HEK293 (cell line): Measurements from ENCODE around the gene UBE4B.

ENCODE experiments used
- CTCF ChIA-PET: fragments of 350-600 bp; formaldehyde crosslinking; extraction: SDS; loops from one replicate; lab custom pipeline; 2021; ENCODE audit warnings: antibody characterized with exemption; lab: Yijun Ruan, JAX
- POLR2A ChIA-PET: fragments of 300-600 bp; formaldehyde crosslinking; extraction: SDS; loops from one replicate; lab custom pipeline; 2020; ENCODE audit warnings: antibody characterized with exemption, inconsistent platforms; lab: Yijun Ruan, JAX
- H3K27ac ChIP-seq: fragments of 200-500 bp; sonication (Bioruptor generic); 2 replicates; pipeline ENCODE4 v1.5.1; 2014; ENCODE audit warnings: low read depth, low read length, control low read depth, inconsistent platforms; ENCODE audit errors: extremely low read depth
- H3K36me3 ChIP-seq, 2 experiments: fragments of 200-500 bp in 1 of 2; sonication (Bioruptor generic) in 1 of 2; 1 replicate in 1 of 2; 2 replicates in 1 of 2; pipeline ENCODE4 v1.5.1; 2014 to 2017; ENCODE audit warnings: inconsistent platforms in 2 of 2, low read length in 2 of 2; ENCODE audit not compliant: control insufficient read depth in 2 of 2, insufficient read depth in 1 of 2
- H3K4me1 ChIP-seq: fragments of 200-500 bp; sonication (Bioruptor generic); 2 replicates; pipeline ENCODE4 v1.5.1; 2014; ENCODE audit warnings: mild to moderate bottlenecking, low read length, inconsistent platforms; ENCODE audit not compliant: control insufficient read depth, insufficient read depth
- H3K4me3 ChIP-seq: 2 replicates; pipeline ENCODE4 v1.5.1; 2011; ENCODE audit warnings: low read depth, mild to moderate bottlenecking, control low read depth, low read length, moderate library complexity
- H3K9me3 ChIP-seq: fragments of 200-500 bp; sonication (Bioruptor generic); 2 replicates; pipeline ENCODE4 v1.5.1; 2014; ENCODE audit warnings: low read depth, low read length, inconsistent platforms; ENCODE audit not compliant: control insufficient read depth, insufficient read depth
- GLI4 ChIP-seq: fragments of 450-650 bp; formaldehyde crosslinking; IDR thresholded peaks from 2 replicates; pipeline ENCODE4 v1.5.1; 2016; ENCODE audit warnings: missing biosample characterization, missing genetic modification characterization
- HIC1 ChIP-seq: fragments of 450-650 bp; formaldehyde crosslinking; IDR thresholded peaks from 2 replicates; pipeline ENCODE4 v1.5.1; 2016; ENCODE audit warnings: missing biosample characterization, missing genetic modification characterization
- MZF1 ChIP-seq: fragments of 450-650 bp; formaldehyde crosslinking; IDR thresholded peaks from 2 replicates; pipeline ENCODE4 v1.5.1; 2017; ENCODE audit warnings: missing biosample characterization, missing genetic modification characterization, borderline replicate concordance
- OVOL3 ChIP-seq: fragments of 450-650 bp; formaldehyde crosslinking; IDR thresholded peaks from 2 replicates; pipeline ENCODE4 v1.5.1; 2016; ENCODE audit warnings: missing biosample characterization, missing genetic modification characterization
- ZBTB11 ChIP-seq: fragments of 450-650 bp; formaldehyde crosslinking; conservative IDR thresholded peaks from 2 replicates; pipeline ENCODE4 v1.5.1; 2016; ENCODE audit warnings: low read depth, missing biosample characterization, missing genetic modification characterization
- ZBTB20 ChIP-seq: fragments of 450-650 bp; formaldehyde crosslinking; IDR thresholded peaks from 2 replicates; pipeline ENCODE4 v1.5.1; 2016; ENCODE audit warnings: missing biosample characterization, missing genetic modification characterization
- ZBTB44 ChIP-seq: fragments of 450-650 bp; IDR thresholded peaks from 2 replicates; pipeline ENCODE4 v1.5.1; 2018; ENCODE audit warnings: missing biosample characterization, mild to moderate bottlenecking, missing genetic modification characterization
- ZNF112 ChIP-seq: fragments of 450-650 bp; formaldehyde crosslinking; IDR thresholded peaks from 2 replicates; pipeline ENCODE4 v1.5.0; 2017; ENCODE audit warnings: missing biosample characterization, missing genetic modification characterization
- ZNF16 ChIP-seq: fragments of 450-650 bp; formaldehyde crosslinking; IDR thresholded peaks from 2 replicates; pipeline ENCODE4 v1.5.1; 2016; ENCODE audit warnings: low read depth, missing biosample characterization, missing genetic modification characterization
- ZNF214 ChIP-seq: fragments of 450-650 bp; formaldehyde crosslinking; IDR thresholded peaks from 2 replicates; pipeline ENCODE4 v1.5.1; 2017; ENCODE audit warnings: missing biosample characterization, mild to moderate bottlenecking, missing genetic modification characterization, borderline replicate concordance
- ZNF324 ChIP-seq: fragments of 450-650 bp; formaldehyde crosslinking; IDR thresholded peaks from 2 replicates; pipeline ENCODE4 v1.5.1; 2016; ENCODE audit warnings: missing biosample characterization, missing genetic modification characterization
- ZNF350 ChIP-seq: fragments of 450-650 bp; formaldehyde crosslinking; IDR thresholded peaks from 2 replicates; pipeline ENCODE4 v1.5.0; 2017; ENCODE audit warnings: missing biosample characterization, mild to moderate bottlenecking, missing genetic modification characterization
- ZNF404 ChIP-seq: fragments of 450-650 bp; formaldehyde crosslinking; IDR thresholded peaks from 2 replicates; pipeline ENCODE4 v1.5.1; 2017; ENCODE audit warnings: missing biosample characterization, missing genetic modification characterization
- ZNF518A ChIP-seq: fragments of 450-650 bp; formaldehyde crosslinking; conservative IDR thresholded peaks from 2 replicates; pipeline ENCODE4 v1.5.1; 2016; ENCODE audit warnings: low read depth, missing biosample characterization, missing genetic modification characterization
- ZNF692 ChIP-seq: fragments of 450-650 bp; formaldehyde crosslinking; IDR thresholded peaks from 2 replicates; pipeline ENCODE4 v1.5.1; 2016; ENCODE audit warnings: missing biosample characterization, missing genetic modification characterization
- ZNF768 ChIP-seq: fragments of 450-650 bp; formaldehyde crosslinking; IDR thresholded peaks from 2 replicates; pipeline ENCODE4 v1.5.1; 2018; ENCODE audit warnings: missing biosample characterization, mild to moderate bottlenecking, missing genetic modification characterization
- ZNF791 ChIP-seq: fragments of 450-650 bp; formaldehyde crosslinking; IDR thresholded peaks from 2 replicates; pipeline ENCODE4 v1.5.1; 2016; ENCODE audit warnings: missing biosample characterization, missing genetic modification characterization
- ZNF792 ChIP-seq: fragments of 450-650 bp; formaldehyde crosslinking; IDR thresholded peaks from 2 replicates; pipeline ENCODE4 v1.5.1; 2016; ENCODE audit warnings: missing biosample characterization, missing genetic modification characterization
- ZXDB ChIP-seq: fragments of 450-650 bp; formaldehyde crosslinking; IDR thresholded peaks from 2 replicates; pipeline ENCODE4 v1.5.1; 2016; ENCODE audit warnings: missing biosample characterization, missing genetic modification characterization

UBE4B gene

GRCh38 chr1:10209590-10209904 is 176.8 kb downstream of the UBE4B start (continued):
- TF ChIP-seq ZBTB44 (tag by site-specific recombination): no peak
- TF ChIP-seq MZF1 (tag by site-specific recombination): no peak
- 0 out of 2 replicates have a peak, but pooled peaks have one; percentile 27 for TF ChIP-seq ZNF214 (tag by site-specific recombination)
- no peak for TF ChIP-seq ZNF112
- no peak for TF ChIP-seq ZNF692 (tag by site-specific recombination)
- TF ChIP-seq ZXDB (tag by site-specific recombination): no peak
- no peak for TF ChIP-seq ZNF768 (tag by site-specific recombination)

GRCh38 chr1:10209905-10210810 is 177.4 kb downstream of the UBE4B start, which contains the start of gene KIF1B:
TSS of gene KIF1B (plus strand) at chr1:10210570. CDS start at chr1:10232329, 21,759 bp downstream.
- Histone ChIP-seq H3K36me3 (no peaks in the 10 kb centered on the region; a peak in 1 of 3 replicates), H3K9me3 (no peaks in the 10 kb centered on the region), H3K4me1 (peaks cover 11% of the 10 kb centered on the region), H3K4me3 (peak within 1 kb of the TSS; percentile 96), H3K27ac (peak within 1 kb of the TSS; percentile 90)
- ChIA-PET CTCF (interaction anchor here (0.5 to 3.4 kb wide), 48 partner anchors 9 to 634 kb away, joined by 3 to 25 read pairs (median 4); no protein-coding TSS in a partner anchor), POLR2A (interaction anchor here (0.7 to 2.6 kb wide), 15 partner anchors 9 to 267 kb away, joined by 3 to 13 read pairs (median 3); partner anchors contain the start of genes LZIC, NMNAT1 and UBE4B)
- TF ChIP-seq ZNF16 (tag by site-specific recombination) (no peak), ZNF791 (tag by site-specific recombination) (no peak), ZNF518A (no peak), OVOL3 (tag by site-specific recombination) (no peak), ZNF324 (tag by site-specific recombination) (peak; percentile 82; the same call in 1 of the 2 replicates), ZNF350 (no peak), HIC1 (tag by site-specific recombination) (0 out of 2 replicates have a peak, but pooled peaks have one; percentile 36), ZNF792 (tag by site-specific recombination) (no peak), GLI4 (tag by site-specific recombination) (0 out of 2 replicates have a peak, but pooled peaks have one; percentile 11), ZBTB11 (tag by site-specific recombination) (peak; percentile 86), ZNF214 (tag by site-specific recombination) (no peak), ZNF404 (tag by site-specific recombination) (no peak), ZBTB20 (tag by site-specific recombination) (peak; percentile 93)
